Astrocyte (in vitro differentiated cells and primary cell): ENCODE results near the gene OGFOD3. TPM values are rescaled to one million over a fixed set of nuclear protein-coding genes. Genes with fewer than 3 reads are reported as not detected.

Source experiments
- DNase-seq: peaks from one replicate; pipeline ENCODE4 v3.0.0-alpha.2; 2010; ENCODE audit warnings: low read depth
- FAIRE-seq: peaks from 2 replicates; lab custom pipeline; 2011; peaks lifted over from hg19 to GRCh38; lab: Jason Lieb, UNC
- H2AFZ ChIP-seq: 2 replicates; pipeline ENCODE4 v1.6.0; 2012; ENCODE audit warnings: low read depth, low read length, inconsistent platforms
- H3K27ac ChIP-seq: 2 replicates; pipeline ENCODE4 v1.5.1; 2011; ENCODE audit warnings: low read depth, low read length, inconsistent platforms
- H3K27me3 ChIP-seq: 2 replicates; pipeline ENCODE4 v1.6.0; 2011; ENCODE audit warnings: low read length, inconsistent platforms; ENCODE audit not compliant: insufficient read depth
- H3K36me3 ChIP-seq: 2 replicates; pipeline ENCODE4 v1.5.1; 2011; ENCODE audit warnings: low read length, inconsistent platforms; ENCODE audit not compliant: insufficient read depth
- H3K4me1 ChIP-seq: 2 replicates; pipeline ENCODE4 v1.5.1; 2011; ENCODE audit warnings: low read length, inconsistent platforms; ENCODE audit not compliant: insufficient read depth
- H3K4me2 ChIP-seq: 2 replicates; pipeline ENCODE4 v1.6.0; 2012; ENCODE audit warnings: low read length, inconsistent platforms
- H3K4me3 ChIP-seq: 2 replicates; pipeline ENCODE4 v1.5.1; 2011; ENCODE audit warnings: low read depth, mild to moderate bottlenecking, low read length, inconsistent platforms; ENCODE audit not compliant: insufficient read depth
- H3K79me2 ChIP-seq: 2 replicates; pipeline ENCODE4 v1.6.0; 2012; ENCODE audit warnings: mild to moderate bottlenecking, low read length, inconsistent platforms; ENCODE audit not compliant: insufficient read depth
- H3K9ac ChIP-seq: 2 replicates; pipeline ENCODE4 v1.6.0; 2012; ENCODE audit warnings: mild to moderate bottlenecking, low read length, inconsistent platforms
- H3K9me3 ChIP-seq: 2 replicates; pipeline ENCODE4 v1.5.1; 2012; ENCODE audit warnings: low read depth, mild to moderate bottlenecking, low read length, inconsistent platforms; ENCODE audit not compliant: insufficient read depth
- H4K20me1 ChIP-seq: 2 replicates; pipeline ENCODE4 v1.6.0; 2012; ENCODE audit warnings: low read length, inconsistent platforms; ENCODE audit not compliant: insufficient read depth
- H3K27ac Mint-ChIP-seq: one replicate; pipeline ENCODE4 v1.8.0; 2021; ENCODE audit warnings: mild to moderate bottlenecking, mixed read lengths; ENCODE audit not compliant: unreplicated experiment
- H3K27me3 Mint-ChIP-seq: one replicate; pipeline ENCODE4 v1.8.0; 2021; ENCODE audit warnings: low read depth, mixed read lengths; ENCODE audit not compliant: unreplicated experiment
- H3K36me3 Mint-ChIP-seq: one replicate; pipeline ENCODE4 v1.8.0; 2021; ENCODE audit warnings: low read depth, mixed read lengths; ENCODE audit not compliant: unreplicated experiment
- H3K4me1 Mint-ChIP-seq: one replicate; pipeline ENCODE4 v1.8.0; 2021; ENCODE audit warnings: low read depth, mixed read lengths; ENCODE audit not compliant: unreplicated experiment
- H3K4me3 Mint-ChIP-seq: one replicate; pipeline ENCODE4 v1.8.0; 2021; ENCODE audit warnings: mild to moderate bottlenecking, moderate library complexity, mixed read lengths; ENCODE audit not compliant: unreplicated experiment
- H3K9me3 Mint-ChIP-seq: one replicate; pipeline ENCODE4 v1.8.0; 2021; ENCODE audit warnings: mild to moderate bottlenecking, mixed read lengths; ENCODE audit not compliant: unreplicated experiment
- CTCF ChIP-seq: IDR thresholded peaks from 2 replicates; pipeline ENCODE4 v1.5.1; 2011; ENCODE audit warnings: low read depth, mild to moderate bottlenecking, inconsistent platforms, low read length, moderate library complexity; ENCODE audit not compliant: insufficient read depth
- EZH2 ChIP-seq: IDR thresholded peaks from 2 replicates; pipeline ENCODE4 v1.6.1; 2012; ENCODE audit warnings: mild to moderate bottlenecking, low read length, inconsistent platforms; ENCODE audit not compliant: insufficient read depth
- total RNA-seq: library from RNA; stranded (reverse); gene quantifications from 2 replicates; pipeline ENCODE4 v1.2.1, GENCODE V29; 2021

The OGFOD3 gene
- total RNA-seq, 1 donor from 2014 or later: 20.9 TPM

- Histone ChIP-seq H3K27me3 (no peaks in the 10 kb centered on the region), H3K27ac (no peak overlapping the region), H3K79me2 (no peaks in the 10 kb centered on the region), H3K4me3 (no peak overlapping the region), H3K9ac (no peak overlapping the region), H3K9me3 (no peaks in the 10 kb centered on the region), H4K20me1 (no peaks in the 10 kb centered on the region), H3K4me2 (no peak overlapping the region), H3K4me1 (no peaks in the 10 kb centered on the region), H2AFZ (no peak overlapping the region), H3K36me3 (no peaks in the 10 kb centered on the region)
- Mint-ChIP-seq H3K9me3 (peaks cover 3% of the 10 kb centered on the region), H3K4me1 (no peaks in the 10 kb centered on the region), H3K4me3 (no peak overlapping the region), H3K27ac (no peak overlapping the region), H3K27me3 (peaks cover 13% of the 10 kb centered on the region), H3K36me3 (peaks cover 10% of the 10 kb centered on the region)
- TF ChIP-seq EZH2: no peak
- FAIRE-seq (no peak), DNase-seq (no peak)
Measured at GRCh38 chr17:82428546-82428945, 10.2 kb upstream of the OGFOD3 start.

GRCh38 chr17:82424863-82425159 lies 6.4 kb upstream of the OGFOD3 start:
- H3K4me1 ChIP-seq: no peaks in the 10 kb centered on the region
- no peak overlapping the region for H3K9ac ChIP-seq
- no peak overlapping the region for H3K27ac ChIP-seq
- no peak overlapping the region for H2AFZ ChIP-seq
- H3K27me3 ChIP-seq: no peaks in the 10 kb centered on the region
- Mint-ChIP-seq H3K36me3 (peaks cover 23% of the 10 kb centered on the region), H3K4me1 (peaks cover under 1% of the 10 kb centered on the region), H3K4me3 (no peak overlapping the region), H3K9me3 (peaks cover 8% of the 10 kb centered on the region), H3K27me3 (peaks cover 8% of the 10 kb centered on the region), H3K27ac (no peak overlapping the region)
- H3K9me3 ChIP-seq: peaks cover 4% of the 10 kb centered on the region
- H3K36me3 ChIP-seq: no peaks in the 10 kb centered on the region
- H3K4me3 ChIP-seq: no peak overlapping the region
- no peak for DNase-seq
- no peaks in the 10 kb centered on the region for H3K79me2 ChIP-seq
- no peaks in the 10 kb centered on the region for H4K20me1 ChIP-seq
- no peak for TF ChIP-seq CTCF
- no peak for TF ChIP-seq EZH2
- no peak overlapping the region for H3K4me2 ChIP-seq
- FAIRE-seq: no peak

GRCh38 chr17:82424001-82424862 lies 5.8 kb upstream of the OGFOD3 start:
- H3K9me3 ChIP-seq: peaks cover 4% of the 10 kb centered on the region
- FAIRE-seq: no peak
- Mint-ChIP-seq H3K4me1 (peaks cover 2% of the 10 kb centered on the region), H3K36me3 (peaks cover 22% of the 10 kb centered on the region), H3K4me3 (no peak overlapping the region), H3K27ac (no peak overlapping the region), H3K9me3 (peaks cover 8% of the 10 kb centered on the region), H3K27me3 (peaks cover 4% of the 10 kb centered on the region)
- H3K27me3 ChIP-seq: no peaks in the 10 kb centered on the region
- no peaks in the 10 kb centered on the region for H3K4me1 ChIP-seq
- no peak overlapping the region for H3K9ac ChIP-seq
- no peaks in the 10 kb centered on the region for H4K20me1 ChIP-seq
- no peak overlapping the region for H3K4me3 ChIP-seq
- no peaks in the 10 kb centered on the region for H3K79me2 ChIP-seq
- no peak overlapping the region for H3K4me2 ChIP-seq
- H2AFZ ChIP-seq: no peak overlapping the region
- H3K27ac ChIP-seq: no peak overlapping the region
- DNase-seq: peak; percentile 9
- no peaks in the 10 kb centered on the region for H3K36me3 ChIP-seq
- TF ChIP-seq EZH2 (no peak), CTCF (peak; percentile 66)
